ENCODE data around the gene CKAP5. TPM values are rescaled to one million over a fixed set of nuclear protein-coding genes. Genes with fewer than 3 reads are reported as not detected.

The CKAP5 gene
- total RNA-seq, 3 donors from 2014 or later (not counting 1 experiment from before 2014, with no cell fraction given), result 39.1 to 63.7 (median 46.3) TPM

- Histone ChIP-seq H3K36me3 (ENCODE audit: control insufficient read depth, insufficient read depth, low read length) (peaks cover 68% of the 10 kb centered on the region), H3K27ac (ENCODE audit: low read length) (no peak overlapping the region), H3K4me3 (ENCODE audit: low read length) (no peak overlapping the region), H3K9me3 (ENCODE audit: control insufficient read depth, insufficient read depth, low read length) (no peaks in the 10 kb centered on the region), H3K27me3 (ENCODE audit: control insufficient read depth, insufficient read depth, low read length) (no peaks in the 10 kb centered on the region), H3K4me1 (ENCODE audit: control insufficient read depth, insufficient read depth, low read length) (no peaks in the 10 kb centered on the region)
- intact Hi-C loops (cut with micrococcal nuclease), result no loop called here
- TF ChIP-seq CTCF (IDR thresholded peaks at IDR 0.05), result no peak
- Mint-ChIP-seq H3K27ac (no peak overlapping the region), H3K4me3 (no peak overlapping the region), H3K9me3 (no peaks in the 10 kb centered on the region), H3K4me1 (no peaks in the 10 kb centered on the region), H3K27me3 (ENCODE audit: low read depth in 2 of 2) (no peaks in the 10 kb centered on the region), H3K36me3 (peaks cover 27% of the 10 kb centered on the region)
- ATAC-seq (no peak), DNase-seq (no peak)
- 94% methylated on average over 6 of the region's 6 CpGs for WGBS (ENCODE audit: insufficient coverage)
Measured at GRCh38 chr11:46760429-46761128, 85.5 kb downstream of the CKAP5 start.

GRCh38 chr11:46759196-46759595, 86.9 kb downstream of the CKAP5 start:
- Mint-ChIP-seq H3K27me3 (ENCODE audit: low read depth in 2 of 2) (no peaks in the 10 kb centered on the region), H3K4me3 (no peak overlapping the region), H3K4me1 (no peaks in the 10 kb centered on the region), H3K36me3 (peaks cover 33% of the 10 kb centered on the region), H3K9me3 (no peaks in the 10 kb centered on the region), H3K27ac (no peak overlapping the region)
- peaks cover 71% of the 10 kb centered on the region for H3K36me3 ChIP-seq (ENCODE audit: control insufficient read depth, insufficient read depth, low read length)
- no peaks in the 10 kb centered on the region for H3K9me3 ChIP-seq (ENCODE audit: control insufficient read depth, insufficient read depth, low read length)
- no peak for ATAC-seq
- H3K4me3 ChIP-seq (ENCODE audit: low read length), result no peak overlapping the region
- DNase-seq, result no peak
- 97% methylated on average over 6 of the region's 6 CpGs for WGBS (ENCODE audit: insufficient coverage)
- intact Hi-C loops (cut with micrococcal nuclease), result no loop called here
- no peak for TF ChIP-seq CTCF (IDR thresholded peaks at IDR 0.05)
- H3K4me1 ChIP-seq (ENCODE audit: control insufficient read depth, insufficient read depth, low read length), result no peaks in the 10 kb centered on the region
- no peak overlapping the region for H3K27ac ChIP-seq (ENCODE audit: low read length)
- H3K27me3 ChIP-seq (ENCODE audit: control insufficient read depth, insufficient read depth, low read length), result no peaks in the 10 kb centered on the region

DNA sequence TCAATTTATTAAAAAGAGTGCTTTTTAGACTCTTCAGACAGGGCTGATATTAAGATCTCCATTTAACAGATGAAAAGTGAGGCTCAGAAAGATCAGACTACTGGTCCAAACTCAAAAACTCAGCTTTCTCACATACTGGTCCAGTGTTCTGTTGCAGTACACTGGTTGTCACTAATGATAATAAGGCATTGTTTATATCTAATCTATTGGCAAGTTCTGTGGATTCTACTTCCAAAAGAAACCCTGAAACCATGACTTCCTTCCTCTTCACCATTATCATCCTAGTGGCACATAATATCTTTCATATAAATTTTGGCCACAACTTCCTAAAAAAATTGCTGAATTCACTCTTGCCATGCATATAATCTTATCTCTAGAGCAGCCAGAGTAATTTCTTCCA, 90.1 kb downstream of the CKAP5 start:
- H3K4me1 ChIP-seq (ENCODE audit: control insufficient read depth, insufficient read depth, low read length), result no peaks in the 10 kb centered on the region
- H3K4me3 ChIP-seq (ENCODE audit: low read length), result no peak overlapping the region
- H3K9me3 ChIP-seq (ENCODE audit: control insufficient read depth, insufficient read depth, low read length), result no peaks in the 10 kb centered on the region
- no peak overlapping the region for H3K4me3 Mint-ChIP-seq
- ATAC-seq, result no peak
- H3K36me3 ChIP-seq (ENCODE audit: control insufficient read depth, insufficient read depth, low read length), result peaks cover 64% of the 10 kb centered on the region
- no peak overlapping the region for H3K27ac Mint-ChIP-seq
- H3K27ac ChIP-seq (ENCODE audit: low read length), result no peak overlapping the region
- H3K36me3 Mint-ChIP-seq, result peaks cover 21% of the 10 kb centered on the region
- no peaks in the 10 kb centered on the region for H3K4me1 Mint-ChIP-seq
- DNase-seq, result no peak
- intact Hi-C loops (cut with micrococcal nuclease), result no loop called here
- H3K9me3 Mint-ChIP-seq, result no peaks in the 10 kb centered on the region
- no peaks in the 10 kb centered on the region for H3K27me3 Mint-ChIP-seq (ENCODE audit: low read depth in 2 of 2)
- no peak for TF ChIP-seq CTCF (IDR thresholded peaks at IDR 0.05)
- no peaks in the 10 kb centered on the region for H3K27me3 ChIP-seq (ENCODE audit: control insufficient read depth, insufficient read depth, low read length)

DNA sequence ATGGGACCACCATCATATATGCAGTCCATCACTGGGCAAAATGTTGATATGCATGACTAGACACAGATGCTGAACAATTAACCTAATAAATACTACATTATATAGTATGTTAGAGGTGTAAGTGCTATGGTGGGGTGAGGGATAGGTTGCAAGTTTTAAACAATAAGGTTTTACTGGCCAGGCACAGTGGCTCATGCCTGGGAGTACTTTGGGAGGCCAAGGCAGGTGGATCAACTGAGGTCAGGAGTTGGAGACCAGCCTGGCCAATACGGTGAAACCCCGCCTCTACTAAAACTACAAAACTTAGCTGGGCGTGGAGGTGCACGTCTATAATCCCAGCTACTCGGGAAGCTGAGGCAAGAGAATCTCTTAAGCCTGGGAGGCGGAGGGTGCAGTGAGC, 98.9 kb downstream of the CKAP5 start:
- Mint-ChIP-seq H3K4me1 (no peaks in the 10 kb centered on the region), H3K36me3 (peaks cover 59% of the 10 kb centered on the region), H3K27ac (no peak overlapping the region), H3K27me3 (ENCODE audit: low read depth in 2 of 2) (no peaks in the 10 kb centered on the region), H3K9me3 (no peaks in the 10 kb centered on the region), H3K4me3 (no peak overlapping the region)
- 97% methylated on average over 6 of the region's 6 CpGs for WGBS (ENCODE audit: insufficient coverage)
- Histone ChIP-seq H3K4me1 (ENCODE audit: control insufficient read depth, insufficient read depth, low read length) (no peaks in the 10 kb centered on the region), H3K27me3 (ENCODE audit: control insufficient read depth, insufficient read depth, low read length) (no peaks in the 10 kb centered on the region), H3K27ac (ENCODE audit: low read length) (no peak overlapping the region), H3K36me3 (ENCODE audit: control insufficient read depth, insufficient read depth, low read length) (peaks cover 71% of the 10 kb centered on the region), H3K9me3 (ENCODE audit: control insufficient read depth, insufficient read depth, low read length) (no peaks in the 10 kb centered on the region), H3K4me3 (ENCODE audit: low read length) (no peak overlapping the region)
- intact Hi-C loops (cut with micrococcal nuclease), result no loop called here
- DNase-seq (no peak), ATAC-seq (no peak)
- no peak for TF ChIP-seq CTCF (IDR thresholded peaks at IDR 0.05)

Data from natural killer cell (primary cell).